Stomach (tissue), 4 donors: Measurements from ENCODE around the gene CCNE1.

ENCODE experiments used
- CTCF ChIP-seq, 7 experiments: fragments of 450-650 bp in 4 of 7; fragments of 200-600 bp in 3 of 7; sonication (generic) in 3 of 7; IDR thresholded peaks; one replicate each; pipeline ENCODE4 v1.5.1; 2016 to 2019; ENCODE audit warnings: antibody characterized with exemption in 7 of 7, control low read depth in 2 of 7, mild to moderate bottlenecking in 1 of 7
- EP300 ChIP-seq: sonication (generic); formaldehyde crosslinking; IDR thresholded peaks from one replicate; pipeline ENCODE4 v1.6.1; 2017; ENCODE audit warnings: antibody characterized with exemption
- POLR2A ChIP-seq, 4 donors: fragments of 450-650 bp; IDR thresholded peaks; one replicate each; pipeline ENCODE4 v1.6.1; 2016; ENCODE audit warnings: antibody characterized with exemption in 4 of 4, control low read depth in 2 of 4, mild to moderate bottlenecking in 1 of 4, moderate library complexity in 1 of 4
- POLR2AphosphoS5 ChIP-seq, 3 donors: sonication (generic); formaldehyde crosslinking; IDR thresholded peaks; one replicate each; pipeline ENCODE4 v1.6.1; 2016; ENCODE audit warnings: antibody characterized with exemption in 3 of 3

- no peak for TF ChIP-seq EP300
- no peak for TF ChIP-seq CTCF (IDR thresholded peaks at IDR 0.05)
- TF ChIP-seq POLR2A (IDR thresholded peaks at IDR 0.05), result no peak
- no peak for TF ChIP-seq POLR2AphosphoS5 (IDR thresholded peaks at IDR 0.05)
These were observed 38.7 kb downstream of the CCNE1 start for GRCh38 chr19:29850482-29850881.
